T-helper 2 cell treated with Interferon-gamma antibody and Interleukin-4, amounts not matched to agents 5 μg/mL and 100 μg/mL, for 36 hours (primary cell): ENCODE results near the gene AOC3.
"Not testable (repeated sequence)": the region's sequence is repeated elsewhere in the genome, so short reads cannot be mapped to it uniquely, and the experiment has no call there.

Experiments used
- DNase-seq: peaks from one replicate; pipeline ENCODE4 v3.0.0; 2021; ENCODE audit warnings: low spot score
- H3K27ac Mint-ChIP-seq: one replicate; pipeline ENCODE4 v1.8.0; 2021; ENCODE audit warnings: mild to moderate bottlenecking, mixed read lengths
- H3K27me3 Mint-ChIP-seq: one replicate; pipeline ENCODE4 v1.8.0; 2021; ENCODE audit warnings: low read depth, mixed read lengths
- H3K36me3 Mint-ChIP-seq: one replicate; pipeline ENCODE4 v1.8.0; 2021; ENCODE audit warnings: low read depth, mixed read lengths
- H3K4me1 Mint-ChIP-seq: one replicate; pipeline ENCODE4 v1.8.0; 2021; ENCODE audit warnings: low read depth, mixed read lengths
- H3K4me3 Mint-ChIP-seq: one replicate; pipeline ENCODE4 v1.8.0; 2022; ENCODE audit warnings: mild to moderate bottlenecking, moderate library complexity, mixed read lengths
- H3K9me3 Mint-ChIP-seq: one replicate; pipeline ENCODE4 v1.8.0; 2021; ENCODE audit warnings: mixed read lengths

The AOC3 gene

GRCh38 chr17:42866631-42867575 lies 15.9 kb downstream of the AOC3 start:
- no peak overlapping the region for H3K27ac Mint-ChIP-seq

GRCh38 chr17:42867694-42868261 lies 16.8 kb downstream of the AOC3 start:
- not testable (repeated sequence) for H3K27ac Mint-ChIP-seq, H3K9me3 Mint-ChIP-seq

More at GRCh38 chr17:42866631-42867575, 15.9 kb downstream of the AOC3 start:
- H3K27me3 Mint-ChIP-seq: peaks cover 5% of the 10 kb centered on the region
- H3K4me1 Mint-ChIP-seq: no peaks in the 10 kb centered on the region
- no peak for DNase-seq
- no peaks in the 10 kb centered on the region for H3K36me3 Mint-ChIP-seq
- no peaks in the 10 kb centered on the region for H3K9me3 Mint-ChIP-seq
- H3K4me3 Mint-ChIP-seq: no peak overlapping the region

GRCh38 chr17:42868338-42868737 lies 17.3 kb downstream of the AOC3 start:
- H3K27me3 Mint-ChIP-seq: peaks cover 5% of the 10 kb centered on the region
- H3K27ac Mint-ChIP-seq: no peak overlapping the region
- H3K4me1 Mint-ChIP-seq: no peaks in the 10 kb centered on the region
- no peak overlapping the region for H3K4me3 Mint-ChIP-seq
- DNase-seq: no peak
- no peaks in the 10 kb centered on the region for H3K9me3 Mint-ChIP-seq
- no peaks in the 10 kb centered on the region for H3K36me3 Mint-ChIP-seq

More at GRCh38 chr17:42867694-42868261, 16.8 kb downstream of the AOC3 start:
- not testable (repeated sequence) for H3K4me1 Mint-ChIP-seq, H3K36me3 Mint-ChIP-seq, DNase-seq, H3K27me3 Mint-ChIP-seq, H3K4me3 Mint-ChIP-seq

- H3K36me3 Mint-ChIP-seq: no peaks in the 10 kb centered on the region
- H3K4me1 Mint-ChIP-seq: no peaks in the 10 kb centered on the region
- peaks cover 3% of the 10 kb centered on the region for H3K27me3 Mint-ChIP-seq
- H3K4me3 Mint-ChIP-seq: no peak overlapping the region
- no peak overlapping the region for H3K27ac Mint-ChIP-seq
- H3K9me3 Mint-ChIP-seq: no peaks in the 10 kb centered on the region
- DNase-seq: no peak
These were observed 20.6 kb downstream of the AOC3 start for GRCh38 chr17:42871647-42872046.

GRCh38 chr17:42872251-42872965 lies 21.4 kb downstream of the AOC3 start:
- no peak overlapping the region for H3K4me3 Mint-ChIP-seq
- H3K27me3 Mint-ChIP-seq: no peaks in the 10 kb centered on the region
- no peak overlapping the region for H3K27ac Mint-ChIP-seq
- DNase-seq: no peak
- no peaks in the 10 kb centered on the region for H3K9me3 Mint-ChIP-seq
- no peaks in the 10 kb centered on the region for H3K36me3 Mint-ChIP-seq
- H3K4me1 Mint-ChIP-seq: no peaks in the 10 kb centered on the region

GRCh38 chr17:42873315-42873714 lies 22.3 kb downstream of the AOC3 start:
- Mint-ChIP-seq H3K4me1 (no peaks in the 10 kb centered on the region), H3K4me3 (no peak overlapping the region)
- DNase-seq: no peak

GRCh38 chr17:42873932-42874695 lies 23.1 kb downstream of the AOC3 start:
- not testable (repeated sequence) for H3K27me3 Mint-ChIP-seq, H3K4me1 Mint-ChIP-seq, H3K36me3 Mint-ChIP-seq, DNase-seq, H3K27ac Mint-ChIP-seq, H3K4me3 Mint-ChIP-seq, H3K9me3 Mint-ChIP-seq

More at GRCh38 chr17:42873315-42873714, 22.3 kb downstream of the AOC3 start:
- peaks cover 2% of the 10 kb centered on the region for H3K27me3 Mint-ChIP-seq
- H3K36me3 Mint-ChIP-seq: no peaks in the 10 kb centered on the region
- no peaks in the 10 kb centered on the region for H3K9me3 Mint-ChIP-seq
- no peak overlapping the region for H3K27ac Mint-ChIP-seq

- H3K4me3 Mint-ChIP-seq: no peak overlapping the region
- H3K9me3 Mint-ChIP-seq: no peaks in the 10 kb centered on the region
- no peaks in the 10 kb centered on the region for H3K4me1 Mint-ChIP-seq
- H3K27ac Mint-ChIP-seq: no peak overlapping the region
- no peak for DNase-seq
- H3K36me3 Mint-ChIP-seq: no peaks in the 10 kb centered on the region
- peaks cover 2% of the 10 kb centered on the region for H3K27me3 Mint-ChIP-seq
These were observed 26.0 kb downstream of the AOC3 start for GRCh38 chr17:42877037-42877436.

GRCh38 chr17:42878123-42878880 lies 27.3 kb downstream of the AOC3 start:
- no peak overlapping the region for H3K4me3 Mint-ChIP-seq
- H3K9me3 Mint-ChIP-seq: no peaks in the 10 kb centered on the region
- no peaks in the 10 kb centered on the region for H3K4me1 Mint-ChIP-seq
- H3K27me3 Mint-ChIP-seq: peaks cover 2% of the 10 kb centered on the region
- no peak overlapping the region for H3K27ac Mint-ChIP-seq
- DNase-seq: no peak
- no peaks in the 10 kb centered on the region for H3K36me3 Mint-ChIP-seq

GRCh38 chr17:42878924-42879595 lies 28.1 kb downstream of the AOC3 start:
- H3K4me3 Mint-ChIP-seq: no peak overlapping the region
- no peak for DNase-seq

GRCh38 chr17:42879596-42879985 lies 28.6 kb downstream of the AOC3 start:
- H3K27ac Mint-ChIP-seq: no peak overlapping the region
- H3K27me3 Mint-ChIP-seq: peaks cover 2% of the 10 kb centered on the region
- no peak for DNase-seq
- H3K4me3 Mint-ChIP-seq: no peak overlapping the region
- H3K4me1 Mint-ChIP-seq: no peaks in the 10 kb centered on the region
- no peaks in the 10 kb centered on the region for H3K9me3 Mint-ChIP-seq
- no peaks in the 10 kb centered on the region for H3K36me3 Mint-ChIP-seq

More at GRCh38 chr17:42878924-42879595, 28.1 kb downstream of the AOC3 start:
- Mint-ChIP-seq H3K27me3 (peaks cover 2% of the 10 kb centered on the region), H3K36me3 (no peaks in the 10 kb centered on the region), H3K4me1 (no peaks in the 10 kb centered on the region), H3K27ac (no peak overlapping the region), H3K9me3 (no peaks in the 10 kb centered on the region)

- no peak for DNase-seq
- H3K9me3 Mint-ChIP-seq: no peaks in the 10 kb centered on the region
- H3K4me3 Mint-ChIP-seq: no peak overlapping the region
- H3K27ac Mint-ChIP-seq: no peak overlapping the region
- H3K27me3 Mint-ChIP-seq: peaks cover 2% of the 10 kb centered on the region
- no peaks in the 10 kb centered on the region for H3K36me3 Mint-ChIP-seq
- H3K4me1 Mint-ChIP-seq: no peaks in the 10 kb centered on the region
These were observed 29.8 kb downstream of the AOC3 start for GRCh38 chr17:42880776-42881310.
